HEK293 (cell line): ENCODE data around the gene BCLAF1.

ENCODE experiments used
- ATF2 ChIP-seq: fragments of 450-650 bp; formaldehyde crosslinking; IDR thresholded peaks from 2 replicates; pipeline ENCODE4 v1.5.1; 2016; ENCODE audit warnings: missing biosample characterization, missing genetic modification characterization, low read depth
- CTCF ChIP-seq: fragments of 450-650 bp; formaldehyde crosslinking; IDR thresholded peaks from 2 replicates; pipeline ENCODE4 v1.5.1; 2016; ENCODE audit warnings: missing biosample characterization, missing genetic modification characterization
- PBX3 ChIP-seq: sonication (generic); formaldehyde crosslinking; IDR thresholded peaks from 2 replicates; pipeline ENCODE4 v1.8.1; 2022; ENCODE audit warnings: mild to moderate bottlenecking, moderate library complexity, missing genetic modification reagents
- SALL2 ChIP-seq: fragments of 450-650 bp; formaldehyde crosslinking; IDR thresholded peaks from 2 replicates; pipeline ENCODE4 v1.5.0; 2017; ENCODE audit warnings: missing biosample characterization, mild to moderate bottlenecking, missing genetic modification characterization, borderline replicate concordance
- ZBTB26 ChIP-seq: fragments of 450-650 bp; formaldehyde crosslinking; optimal IDR thresholded peaks from 2 replicates; pipeline ENCODE3; 2016; ENCODE audit warnings: missing biosample characterization, mild to moderate bottlenecking, missing genetic modification characterization
- ZNF114 ChIP-seq: fragments of 450-650 bp; formaldehyde crosslinking; IDR thresholded peaks from 2 replicates; pipeline ENCODE4 v1.5.0; 2017; ENCODE audit warnings: missing biosample characterization, missing genetic modification characterization
- ZNF146 ChIP-seq: fragments of 450-650 bp; formaldehyde crosslinking; IDR thresholded peaks from 2 replicates; pipeline ENCODE4 v1.5.1; 2016; ENCODE audit warnings: missing biosample characterization, missing genetic modification characterization
- ZNF530 ChIP-seq: fragments of 450-650 bp; formaldehyde crosslinking; IDR thresholded peaks from 2 replicates; pipeline ENCODE4 v1.5.1; 2016; ENCODE audit warnings: low read depth, missing biosample characterization, missing genetic modification characterization
- ZSCAN23 ChIP-seq: fragments of 450-650 bp; formaldehyde crosslinking; IDR thresholded peaks from 2 replicates; pipeline ENCODE4 v1.5.1; 2016; ENCODE audit warnings: missing biosample characterization, missing genetic modification characterization
- ZSCAN30 ChIP-seq: fragments of 450-650 bp; IDR thresholded peaks from 2 replicates; pipeline ENCODE4 v1.5.1; 2018; ENCODE audit warnings: missing biosample characterization, mild to moderate bottlenecking, missing genetic modification characterization, moderate library complexity
- TF ChIP-seq, protein P1 (sequence below): fragments of 450-650 bp; formaldehyde crosslinking; IDR thresholded peaks from 2 replicates; pipeline ENCODE4 v1.5.1; 2016; ENCODE audit warnings: missing biosample characterization, missing genetic modification characterization

DNA sequence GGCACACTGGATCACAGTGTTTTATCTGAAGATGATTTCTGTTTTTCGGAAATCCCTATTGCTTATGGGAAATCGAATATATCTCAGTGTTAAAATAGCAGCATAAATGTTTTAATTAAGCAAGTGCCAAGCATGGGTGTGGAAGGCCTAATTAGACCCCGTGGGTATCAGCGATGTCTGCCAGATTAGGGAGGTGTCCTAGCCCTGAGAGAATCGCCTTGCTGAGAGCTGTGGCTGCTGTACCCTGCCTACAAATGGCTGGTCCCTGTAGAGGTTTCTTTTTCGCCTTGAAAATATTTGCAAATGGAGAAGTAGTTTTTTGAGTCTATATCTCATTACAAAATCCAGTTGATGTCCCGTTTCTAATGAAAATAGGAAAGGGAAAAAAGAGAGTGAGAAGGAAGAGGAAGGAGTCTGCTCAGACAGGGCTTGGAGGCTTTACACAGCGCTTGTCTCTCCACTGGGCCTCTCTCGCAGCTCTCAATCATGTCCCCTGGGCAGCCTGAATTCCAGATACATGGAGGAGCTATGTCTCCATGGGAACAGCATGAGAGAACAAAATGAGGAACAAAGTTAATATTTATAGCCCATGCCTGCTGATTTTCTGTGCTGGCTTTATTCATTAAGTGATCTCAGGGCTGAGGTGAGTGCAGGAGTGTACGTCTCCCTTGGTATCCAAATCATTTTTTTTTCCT lies 35.2 kb upstream of the BCLAF1 start:
- TF ChIP-seq CTCF (no peak), ZSCAN30 (no peak), PBX3 (CRISPR knock-in tag) (no peak), ZNF146 (tag by site-specific recombination) (no peak), ZBTB26 (tag by site-specific recombination) (no peak), ZSCAN23 (no peak), SALL2 (tag by site-specific recombination) (no peak), ATF2 (tag by site-specific recombination) (no peak), ZNF530 (no peak), ZNF114 (no peak)
- TF ChIP-seq, protein P1, sequence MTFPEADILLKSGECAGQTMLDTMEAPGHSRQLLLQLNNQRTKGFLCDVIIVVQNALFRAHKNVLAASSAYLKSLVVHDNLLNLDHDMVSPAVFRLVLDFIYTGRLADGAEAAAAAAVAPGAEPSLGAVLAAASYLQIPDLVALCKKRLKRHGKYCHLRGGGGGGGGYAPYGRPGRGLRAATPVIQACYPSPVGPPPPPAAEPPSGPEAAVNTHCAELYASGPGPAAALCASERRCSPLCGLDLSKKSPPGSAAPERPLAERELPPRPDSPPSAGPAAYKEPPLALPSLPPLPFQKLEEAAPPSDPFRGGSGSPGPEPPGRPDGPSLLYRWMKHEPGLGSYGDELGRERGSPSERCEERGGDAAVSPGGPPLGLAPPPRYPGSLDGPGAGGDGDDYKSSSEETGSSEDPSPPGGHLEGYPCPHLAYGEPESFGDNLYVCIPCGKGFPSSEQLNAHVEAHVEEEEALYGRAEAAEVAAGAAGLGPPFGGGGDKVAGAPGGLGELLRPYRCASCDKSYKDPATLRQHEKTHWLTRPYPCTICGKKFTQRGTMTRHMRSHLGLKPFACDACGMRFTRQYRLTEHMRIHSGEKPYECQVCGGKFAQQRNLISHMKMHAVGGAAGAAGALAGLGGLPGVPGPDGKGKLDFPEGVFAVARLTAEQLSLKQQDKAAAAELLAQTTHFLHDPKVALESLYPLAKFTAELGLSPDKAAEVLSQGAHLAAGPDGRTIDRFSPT (tag by site-specific recombination): no peak
